ENCODE measurements around the gene TMA7B.

- TF ChIP-seq CTCF (IDR thresholded peaks at IDR 0.05): no peak
- TF ChIP-seq POLR2A (IDR thresholded peaks at IDR 0.05): no peak
These were observed 7.8 kb upstream of the TMA7B start for GRCh38 chr22:39952347-39952746.

All from esophagus squamous epithelium (tissue), 4 donors.